Right kidney (tissue), 9 donors: Measurements from ENCODE around the gene SH3YL1.

Experiments used
- DNase-seq: peaks from one replicate; pipeline ENCODE4 v3.0.0-alpha.2; 2016
- long read RNA-seq, 8 donors: transcript quantifications; one replicate each; lab custom pipeline, GENCODE V29; 2026

The SH3YL1 gene
- long read RNA-seq, donor 1, transcript SH3YL1-227 (1 exons, 502 nt) = major isoform, 6 of 246 reads
- long read RNA-seq, donor 1, partial matches to known transcripts = 40 of 246 reads
- long read RNA-seq, donor 1, other reads (novel, unspliced or antisense) = 193 of 246 reads
- long read RNA-seq, donor 2, partial matches to known transcripts = 0 of 4 reads
- long read RNA-seq, donor 2, other reads (novel, unspliced or antisense) = 0 of 4 reads
- long read RNA-seq, donor 3, transcript SH3YL1-228 (1 exons, 870 nt) = major isoform, 5 of 12 reads
- long read RNA-seq, donor 3, partial matches to known transcripts = 0 of 12 reads
- long read RNA-seq, donor 3, other reads (novel, unspliced or antisense) = 0 of 12 reads
- long read RNA-seq, donor 4, transcript SH3YL1-227 (1 exons, 502 nt) = minor isoform, 5 of 22 reads
- long read RNA-seq, donor 4, transcript SH3YL1-228 (1 exons, 870 nt) = minor isoform, 5 of 22 reads
- long read RNA-seq, donor 4, transcript SH3YL1-205 (9 exons, 1,695 nt) = major isoform, 7 of 22 reads
- long read RNA-seq, donor 4, partial matches to known transcripts = 0 of 22 reads
- long read RNA-seq, donor 4, other reads (novel, unspliced or antisense) = 0 of 22 reads
- long read RNA-seq, donor 5, transcript SH3YL1-205 (9 exons, 1,695 nt) = major isoform, 13 of 255 reads
- long read RNA-seq, donor 5, partial matches to known transcripts = 93 of 255 reads
- long read RNA-seq, donor 5, other reads (novel, unspliced or antisense) = 140 of 255 reads
- long read RNA-seq, donor 6, partial matches to known transcripts = 80 of 137 reads
- long read RNA-seq, donor 6, other reads (novel, unspliced or antisense) = 46 of 137 reads
- long read RNA-seq, donor 7, transcript SH3YL1-205 (9 exons, 1,695 nt) = major isoform, 12 of 20 reads
- long read RNA-seq, donor 7, partial matches to known transcripts = 0 of 20 reads
- long read RNA-seq, donor 7, other reads (novel, unspliced or antisense) = 0 of 20 reads
- long read RNA-seq, donor 8, transcript SH3YL1-205 (9 exons, 1,695 nt) = major isoform, 6 of 202 reads
- long read RNA-seq, donor 8, partial matches to known transcripts = 113 of 202 reads
- long read RNA-seq, donor 8, other reads (novel, unspliced or antisense) = 69 of 202 reads

GRCh38 chr2:263774-264492 lies at the start of gene SH3YL1:
TSS of gene SH3YL1 (minus strand) at chr2:264032. CDS start at chr2:263984, 48 bp downstream.
- DNase-seq = peak; percentile 82

GRCh38 chr2:310994-311393 lies 47.2 kb upstream of the SH3YL1 start:
- no peak for DNase-seq

GRCh38 chr2:309954-310510 lies 46.2 kb upstream of the SH3YL1 start:
- no peak for DNase-seq

- no peak for DNase-seq
Observed at GRCh38 chr2:309148-309953, 45.5 kb upstream of the SH3YL1 start.

- no peak for DNase-seq
Observed at GRCh38 chr2:305366-305765, 41.5 kb upstream of the SH3YL1 start.

GRCh38 chr2:296354-296753 lies 32.5 kb upstream of the SH3YL1 start:
- DNase-seq = no peak

- no peak for DNase-seq
Observed at GRCh38 chr2:295090-295489, 31.3 kb upstream of the SH3YL1 start.

- no peak for DNase-seq
Observed at GRCh38 chr2:290090-290722, 26.4 kb upstream of the SH3YL1 start.

- DNase-seq = peak; percentile 72
Observed at GRCh38 chr2:289362-290089, 25.7 kb upstream of the SH3YL1 start.

- no peak for DNase-seq
Observed at GRCh38 chr2:288758-289361, 25.0 kb upstream of the SH3YL1 start.

- DNase-seq = peak; percentile 72
Observed at GRCh38 chr2:287911-288757, 24.3 kb upstream of the SH3YL1 start, which contains the start of gene ALKAL2. TSS of gene ALKAL2 (minus strand) at chr2:288091. CDS start at chr2:287835, 256 bp downstream.

GRCh38 chr2:287471-287885 lies 23.6 kb upstream of the SH3YL1 start:
- DNase-seq = peak; percentile 67

- no peak for DNase-seq
Observed at GRCh38 chr2:286774-287392, 23.1 kb upstream of the SH3YL1 start.

- no peak for DNase-seq
Observed at GRCh38 chr2:286035-286434, 22.2 kb upstream of the SH3YL1 start.

- no peak for DNase-seq
Observed at GRCh38 chr2:285531-285930, 21.7 kb upstream of the SH3YL1 start.

GRCh38 chr2:284896-285492 lies 21.2 kb upstream of the SH3YL1 start:
- DNase-seq = no peak
